ENCODE data around the gene TSSK3. TPM values are rescaled to one million over a fixed set of nuclear protein-coding genes. Genes with fewer than 3 reads are reported as not detected.
A peak's percentile ranks its signal among the peaks of the same experiment; 100 is the strongest.
"Not testable (repeated sequence)": the region's sequence is repeated elsewhere in the genome, so short reads cannot be mapped to it uniquely, and the experiment has no call there.

The TSSK3 gene
- total RNA-seq, 1 donor from 2014 or later, result 1.0 TPM

- ATAC-seq (ENCODE audit: poor library complexity), result peak; percentile 11
- intact Hi-C loops (cut with DNase I), result loop anchor here (5.0 kb wide), 1 partner anchor 38 kb away; the partner anchor contains the start of gene BSDC1
These were observed 8.3 kb upstream of the TSSK3 start for GRCh38 chr1:32353886-32354570.

DNA sequence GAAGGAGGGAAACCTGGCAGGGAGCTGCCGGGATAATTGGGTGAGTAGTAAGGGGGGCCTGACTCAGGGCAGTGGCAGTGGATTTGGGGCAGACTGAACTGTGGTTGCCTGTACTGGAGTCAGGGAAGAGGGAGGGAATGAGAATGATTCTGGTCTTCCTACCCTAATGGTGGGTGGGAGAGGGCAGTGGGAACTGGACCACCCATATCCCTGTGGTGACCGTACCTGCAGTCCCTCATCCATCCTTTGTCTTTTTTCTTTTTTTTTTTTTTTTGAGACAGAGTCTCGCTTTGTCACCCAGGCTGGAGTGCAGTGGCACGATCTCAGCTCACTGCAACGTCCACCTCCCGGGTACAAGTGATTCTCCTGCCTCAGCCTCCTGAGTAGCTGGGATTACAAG, 6.6 kb upstream of the TSSK3 start:
- ATAC-seq (ENCODE audit: poor library complexity); DNase-seq; intact Hi-C loops (cut with DNase I): not testable (repeated sequence)

More at GRCh38 chr1:32353886-32354570, 8.3 kb upstream of the TSSK3 start:
- peak; percentile 65 for DNase-seq

GRCh38 chr1:32356478-32356877, 5.9 kb upstream of the TSSK3 start:
- intact Hi-C loops (cut with DNase I), result no loop called here
- DNase-seq, result no peak

GRCh38 chr1:32357614-32358013, 4.7 kb upstream of the TSSK3 start:
- ATAC-seq (ENCODE audit: poor library complexity), result no peak
- intact Hi-C loops (cut with DNase I), result no loop called here
- DNase-seq, result no peak

More at GRCh38 chr1:32356478-32356877, 5.9 kb upstream of the TSSK3 start:
- ATAC-seq (ENCODE audit: poor library complexity), result no peak

GRCh38 chr1:32358435-32358834, 3.9 kb upstream of the TSSK3 start:
- intact Hi-C loops (cut with DNase I), result no loop called here
- DNase-seq, result no peak
- ATAC-seq (ENCODE audit: poor library complexity), result no peak

DNA sequence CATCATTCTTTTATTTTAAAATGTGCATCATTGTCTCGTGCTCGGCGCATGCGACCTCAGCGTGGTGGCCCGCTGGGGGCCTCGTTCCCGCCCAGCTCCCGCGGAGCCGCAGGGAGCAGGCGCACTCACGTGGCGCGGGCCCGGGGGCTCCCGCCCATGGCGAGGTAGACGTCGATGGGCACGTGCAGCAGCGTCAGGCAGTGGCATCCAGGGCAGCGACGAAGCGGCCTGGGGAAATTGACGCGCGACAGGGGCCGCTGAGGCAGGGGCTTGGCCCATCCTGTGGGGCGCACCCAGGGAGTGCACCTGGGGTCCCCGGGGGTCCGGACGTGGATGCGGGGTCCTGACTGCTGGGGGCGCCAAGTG, 1.0 kb upstream of the TSSK3 start:
- no peak for ATAC-seq (ENCODE audit: poor library complexity)
- intact Hi-C loops (cut with DNase I), result no loop called here
- DNase-seq, result no peak

DNA sequence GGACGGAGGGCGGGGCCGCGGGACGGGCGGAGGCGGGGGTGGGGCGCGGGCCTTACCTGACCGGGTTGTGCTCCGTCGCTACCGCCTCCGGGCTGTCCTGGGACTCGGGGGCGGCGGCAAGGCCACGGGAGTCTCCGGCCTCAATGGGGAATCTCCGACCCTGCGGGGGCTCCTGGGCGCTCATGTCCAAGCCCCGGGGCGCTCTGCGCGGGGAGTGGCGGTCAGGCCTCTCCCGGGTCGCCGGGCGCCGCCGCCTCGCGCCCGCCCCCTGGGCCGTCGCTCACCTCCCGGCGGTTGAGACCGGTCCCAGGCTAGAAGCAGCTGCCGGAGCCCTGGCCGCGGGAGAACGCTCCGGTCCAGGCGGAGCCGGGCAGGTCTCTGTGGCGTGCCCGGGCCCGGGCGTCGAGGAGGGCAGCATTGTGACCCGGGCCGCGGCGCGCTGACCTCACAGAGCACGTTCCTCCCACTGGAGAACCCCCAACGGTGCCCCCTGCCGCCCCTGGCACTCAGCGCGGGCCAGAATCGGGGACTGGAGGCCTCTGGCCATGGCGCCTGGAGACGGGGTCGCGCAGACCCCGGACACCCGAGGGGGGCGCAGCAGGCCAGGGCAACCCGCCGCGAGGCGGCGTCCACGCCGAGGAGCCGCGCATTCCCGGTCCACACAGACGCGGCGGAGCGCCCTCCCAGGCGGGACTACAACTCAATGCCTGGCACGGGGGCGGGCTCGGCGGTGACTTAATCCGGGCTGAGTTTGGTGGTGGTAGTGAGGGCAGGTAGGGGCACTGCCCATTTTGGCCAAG, 465 bp upstream of the TSSK3 start:
- DNase-seq, result peak; percentile 77
- intact Hi-C loops (cut with DNase I), result loop anchor here (2.0 kb wide), 1 partner anchor 27 kb away; no protein-coding TSS in a partner anchor
- peak; percentile 82 for ATAC-seq (ENCODE audit: poor library complexity)

DNA sequence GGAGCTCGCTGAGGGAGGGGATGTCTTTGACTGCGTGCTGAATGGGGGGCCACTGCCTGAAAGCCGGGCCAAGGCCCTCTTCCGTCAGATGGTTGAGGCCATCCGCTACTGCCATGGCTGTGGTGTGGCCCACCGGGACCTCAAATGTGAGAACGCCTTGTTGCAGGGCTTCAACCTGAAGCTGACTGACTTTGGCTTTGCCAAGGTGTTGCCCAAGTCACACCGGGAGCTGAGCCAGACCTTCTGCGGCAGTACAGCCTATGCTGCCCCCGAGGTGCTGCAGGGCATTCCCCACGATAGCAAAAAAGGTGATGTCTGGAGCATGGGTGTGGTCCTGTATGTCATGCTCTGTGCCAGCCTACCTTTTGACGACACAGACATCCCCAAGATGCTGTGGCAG, 1.4 kb downstream of the TSSK3 start:
- DNase-seq, result peak; percentile 23
- no peak for ATAC-seq (ENCODE audit: poor library complexity)
- intact Hi-C loops (cut with DNase I), result loop anchor here (2.0 kb wide), 1 partner anchor 29 kb away; no protein-coding TSS in a partner anchor

- no peak for ATAC-seq (ENCODE audit: poor library complexity)
These were observed 2.5 kb downstream of the TSSK3 start for GRCh38 chr1:32364836-32365235.

GRCh38 chr1:32365445-32365844, 3.1 kb downstream of the TSSK3 start:
- intact Hi-C loops (cut with DNase I), result no loop called here
- ATAC-seq (ENCODE audit: poor library complexity) (no peak), DNase-seq (peak; percentile 11)

More at GRCh38 chr1:32364836-32365235, 2.5 kb downstream of the TSSK3 start:
- intact Hi-C loops (cut with DNase I), result no loop called here
- no peak for DNase-seq

DNA sequence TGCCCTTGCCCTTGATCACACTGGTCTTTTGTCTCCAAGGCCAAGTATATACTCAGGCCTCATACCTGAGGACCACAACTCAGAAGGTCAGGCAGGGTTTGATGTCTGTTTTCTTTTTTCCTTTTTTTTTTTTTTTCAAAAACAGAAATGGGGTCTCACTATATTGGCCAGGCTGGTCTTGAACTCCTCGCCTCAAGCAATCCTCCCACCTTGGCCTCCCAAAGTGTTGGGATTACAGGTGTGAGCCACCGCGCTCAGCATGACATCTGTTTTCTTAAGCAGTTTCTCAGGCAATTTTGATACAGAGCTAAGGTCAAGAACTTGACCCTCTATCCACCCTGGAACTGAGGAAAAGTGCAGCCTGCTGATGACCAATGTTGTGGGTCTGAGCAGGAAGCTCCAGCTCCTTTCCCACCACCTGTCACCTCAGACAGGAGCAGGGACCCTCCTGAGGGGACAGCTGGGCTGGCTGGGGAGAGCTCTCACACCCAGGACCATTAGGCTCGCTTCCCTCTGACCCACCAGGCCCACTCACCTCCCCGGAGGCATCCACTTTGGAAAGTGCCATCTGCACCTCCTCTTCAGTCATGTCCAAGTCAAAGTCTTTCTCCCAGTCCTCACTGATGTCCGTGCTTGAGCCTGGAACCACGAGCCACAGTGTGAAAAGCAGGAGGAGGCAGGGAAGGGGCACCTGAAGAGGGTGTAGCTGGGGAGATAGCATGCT, 5.7 kb downstream of the TSSK3 start:
- ATAC-seq (ENCODE audit: poor library complexity) (no peak), DNase-seq (peak; percentile 6)
- intact Hi-C loops (cut with DNase I), result no loop called here

DNA sequence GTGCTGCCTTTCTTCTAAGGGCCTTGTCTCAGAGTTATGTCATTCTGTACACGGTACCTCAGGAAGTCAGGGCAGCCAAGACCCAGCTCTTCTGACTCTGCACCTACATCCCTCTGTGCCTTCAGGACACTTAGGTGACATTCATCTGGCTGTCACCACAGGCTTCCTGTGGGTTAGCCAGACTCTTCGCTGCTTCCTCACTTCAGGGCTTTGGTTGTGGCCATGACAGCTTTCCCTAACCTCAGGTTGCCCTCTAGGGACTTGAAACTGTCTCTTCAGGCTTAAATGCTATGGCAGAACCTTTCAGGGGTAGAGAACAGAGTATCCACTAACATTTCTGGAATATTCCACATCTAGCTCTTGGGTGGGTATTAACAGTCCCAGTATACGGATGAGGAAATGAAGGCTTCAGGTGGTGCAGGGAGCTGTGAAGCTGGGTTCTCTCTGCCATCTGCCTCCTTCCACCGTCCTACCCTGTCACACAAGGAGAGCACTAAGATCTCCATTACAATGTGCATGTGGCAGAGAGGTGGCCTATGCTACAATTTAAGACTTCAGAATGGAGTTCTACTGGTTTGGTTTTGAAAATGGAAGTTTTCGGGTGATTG, 9.9 kb downstream of the TSSK3 start:
- intact Hi-C loops (cut with DNase I), result no loop called here
- peak; percentile 21 for DNase-seq
- ATAC-seq (ENCODE audit: poor library complexity), result no peak

DNA sequence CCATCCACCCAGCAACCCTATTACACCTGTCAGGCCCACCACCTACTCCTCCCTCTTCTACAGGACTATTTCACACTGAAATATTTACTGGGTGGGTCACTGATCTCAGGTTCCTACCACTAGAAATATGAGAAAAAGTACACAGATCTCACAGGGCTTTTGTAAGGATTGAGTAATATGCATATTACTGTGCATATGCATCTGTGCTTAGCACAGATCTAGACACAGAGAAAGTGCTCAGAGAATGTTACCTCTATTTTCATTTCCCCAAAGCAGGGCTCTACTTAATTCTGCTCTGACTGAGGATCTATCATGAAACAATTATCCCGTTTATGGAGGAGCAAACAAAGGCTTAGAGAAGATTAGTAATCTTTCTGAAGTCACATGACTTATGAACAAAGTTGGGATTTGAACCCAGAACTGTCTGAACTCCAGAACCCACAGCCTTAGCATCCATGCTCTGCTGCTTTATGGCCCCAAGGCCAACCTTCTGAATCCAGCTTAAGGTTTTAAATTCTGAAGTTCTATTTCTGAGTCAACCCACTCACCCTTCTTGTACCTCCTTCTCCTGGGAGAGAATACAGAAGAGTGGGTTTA, 11.8 kb downstream of the TSSK3 start:
- no peak for DNase-seq
- ATAC-seq (ENCODE audit: poor library complexity), result no peak
- intact Hi-C loops (cut with DNase I), result no loop called here

DNA sequence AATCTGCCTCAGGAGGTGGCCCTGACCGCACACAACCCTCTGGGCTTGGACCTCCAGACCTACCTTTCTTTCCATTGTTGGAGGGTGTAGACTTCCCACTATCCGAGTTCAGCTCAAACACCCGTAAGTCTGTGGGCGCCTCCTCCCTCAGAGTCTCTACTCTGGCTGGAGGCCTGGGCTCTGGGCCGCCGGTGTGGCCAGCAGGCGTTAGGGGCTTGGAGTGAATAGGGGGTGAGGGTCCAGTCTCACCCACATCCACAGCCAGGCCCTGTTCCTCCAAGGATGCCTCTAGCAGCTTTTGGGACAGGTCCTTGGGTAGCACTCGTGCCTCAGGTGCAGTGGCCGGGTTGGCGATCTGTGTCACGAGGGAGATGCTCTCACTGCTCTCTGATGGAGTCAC, 13.9 kb downstream of the TSSK3 start:
- DNase-seq (no peak), ATAC-seq (ENCODE audit: poor library complexity) (no peak)
- intact Hi-C loops (cut with DNase I), result no loop called here

DNA sequence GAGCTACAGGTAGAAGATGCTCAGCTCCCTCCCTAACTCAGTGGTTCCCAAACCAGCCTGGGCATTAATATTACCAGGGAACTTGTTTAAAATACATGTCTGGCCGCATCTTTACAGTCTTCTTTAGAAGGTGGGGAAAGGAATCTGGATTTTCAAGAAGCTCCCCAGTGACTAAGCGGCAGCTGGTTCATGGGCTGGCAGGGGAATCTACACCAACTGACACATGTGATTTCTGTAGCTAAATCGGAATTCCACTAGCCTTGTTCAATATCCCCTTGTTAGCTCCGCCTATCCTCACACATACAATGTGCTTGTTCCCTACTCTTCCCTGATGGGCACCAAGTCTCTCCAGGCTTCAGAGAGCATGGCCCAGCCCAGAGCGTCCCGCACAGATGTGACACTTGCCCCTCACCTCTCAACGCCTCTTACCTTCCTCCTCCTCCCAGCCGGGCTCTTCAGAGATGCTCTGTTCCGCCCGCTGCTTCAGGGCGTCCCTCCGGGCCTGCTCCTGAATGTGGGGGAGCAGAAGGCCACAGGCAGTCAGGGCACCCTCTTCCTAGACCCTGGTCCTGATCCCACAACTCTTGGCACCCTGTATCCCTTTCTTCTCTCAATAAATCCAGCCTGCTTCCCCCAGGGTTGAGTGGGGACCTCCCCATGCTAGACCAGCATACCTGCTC, 15.3 kb downstream of the TSSK3 start:
- ATAC-seq (ENCODE audit: poor library complexity) (no peak), DNase-seq (no peak)
- intact Hi-C loops (cut with DNase I), result no loop called here

- no peak for ATAC-seq (ENCODE audit: poor library complexity)
- DNase-seq, result no peak
- intact Hi-C loops (cut with DNase I), result no loop called here
These were observed 17.7 kb downstream of the TSSK3 start for GRCh38 chr1:32380057-32380456.

- DNase-seq (no peak), ATAC-seq (ENCODE audit: poor library complexity) (no peak)
- intact Hi-C loops (cut with DNase I), result no loop called here
These were observed 24.5 kb downstream of the TSSK3 start for GRCh38 chr1:32386676-32387392.

Data from Right ventricle myocardium superior (tissue), 1 donor.